B cell (primary cell): Measurements from ENCODE around the gene NUP93. TPM values are rescaled to one million over a fixed set of nuclear protein-coding genes. Genes with fewer than 3 reads are reported as not detected.
"Not testable (repeated sequence)": the region's sequence is repeated elsewhere in the genome, so short reads cannot be mapped to it uniquely, and the experiment has no call there.

Source experiments
- ATAC-seq: fragments of 200-7000 bp; cut with Tn5 transposase; one replicate; pipeline ENCODE4 v1.10.0; 2021; ENCODE audit warnings: low read depth, mild to moderate bottlenecking, moderate number of reproducible peaks, moderate library complexity
- CTCF ChIA-PET: fragments of 350-600 bp; sonication (Branson Sonifier 250); formaldehyde crosslinking; loops from one replicate; lab custom pipeline; 2021; ENCODE audit warnings: antibody characterized with exemption, inconsistent platforms; lab: Charles Lee
- POLR2A ChIA-PET: fragments of 350-600 bp; sonication (Branson Sonifier 250); formaldehyde crosslinking; loops from one replicate; lab custom pipeline; 2021; ENCODE audit warnings: antibody characterized with exemption; lab: Charles Lee
- DNase-seq: peaks from one replicate; pipeline ENCODE4 v3.0.0; 2013
- H2AFZ ChIP-seq: 2 replicates; pipeline ENCODE4 v1.6.1; 2012; ENCODE audit warnings: mild to moderate bottlenecking, low read depth, low read length; ENCODE audit not compliant: insufficient read depth, poor library complexity, severe bottlenecking
- H3K27ac ChIP-seq, 2 donors: 1 replicate in 1 of 2; 2 replicates in 1 of 2; pipeline ENCODE4 v1.5.1; 2012 to 2013; ENCODE audit warnings: low read length in 2 of 2, mild to moderate bottlenecking in 2 of 2, moderate library complexity in 1 of 2
- H3K27me3 ChIP-seq, 4 experiments: fragments of 200-600 bp in 1 of 4; sonication (generic) in 1 of 4; replicated peaks in 1 of 4; 1 replicate in 2 of 4; 2 replicates in 2 of 4; pipeline versions ENCODE4 v1.6.1 to v1.7.0; 2013 to 2016; ENCODE audit warnings: low read length in 3 of 4, mild to moderate bottlenecking in 2 of 4, mixed read lengths in 1 of 4, moderate library complexity in 1 of 4; ENCODE audit not compliant: insufficient read depth in 4 of 4, control insufficient read depth in 3 of 4; ENCODE audit errors: control extremely low read depth in 1 of 4
- H3K36me3 ChIP-seq, 2 experiments: replicated peaks in 1 of 2; 1 replicate in 1 of 2; 2 replicates in 1 of 2; pipeline versions ENCODE4 v1.6.1 to v1.7.1; 2013; ENCODE audit warnings: low read length in 1 of 2; ENCODE audit not compliant: insufficient read depth in 2 of 2, control insufficient read depth in 1 of 2; ENCODE audit errors: control extremely low read depth in 1 of 2, extremely low read depth in 1 of 2
- H3K4me1 ChIP-seq, 2 donors: fragments of 200-600 bp in 1 of 2; sonication (generic) in 1 of 2; 1 replicate in 1 of 2; 2 replicates in 1 of 2; pipeline versions ENCODE4 v1.5.1 to v1.6.1; 2013 to 2017; ENCODE audit warnings: low read length in 2 of 2; ENCODE audit not compliant: control insufficient read depth in 2 of 2, insufficient read depth in 2 of 2
- H3K4me2 ChIP-seq: replicated peaks from 2 replicates; pipeline ENCODE3; 2012; ENCODE audit warnings: mild to moderate bottlenecking, low read depth, low read length; ENCODE audit not compliant: poor library complexity, severe bottlenecking
- H3K4me3 ChIP-seq, 5 experiments: fragments of 200-600 bp in 1 of 5; sonication (generic) in 1 of 5; 1 replicate in 3 of 5; 2 replicates in 2 of 5; pipeline versions ENCODE4 v1.5.1 to v1.7.0; 2011 to 2016; ENCODE audit warnings: low read length in 4 of 5, mild to moderate bottlenecking in 4 of 5, low read depth in 2 of 5, control low read depth in 1 of 5, moderate library complexity in 1 of 5; ENCODE audit not compliant: insufficient read depth in 1 of 5; ENCODE audit errors: control extremely low read depth in 1 of 5, extremely low read depth in 1 of 5
- H3K79me2 ChIP-seq: fragments of 200-600 bp; sonication (generic); one replicate; pipeline ENCODE4 v1.6.0; 2016; ENCODE audit warnings: low read length; ENCODE audit not compliant: control insufficient read depth, insufficient read depth
- H3K9ac ChIP-seq: fragments of 200-600 bp; sonication (generic); 2 replicates; pipeline ENCODE4 v1.6.1; 2017; ENCODE audit warnings: mild to moderate bottlenecking, low read length, moderate library complexity
- H3K9me3 ChIP-seq, 3 donors: one replicate each; pipeline versions ENCODE4 v1.6.1 to v1.7.1; 2013; ENCODE audit warnings: low read length in 2 of 3; ENCODE audit not compliant: control insufficient read depth in 2 of 3, insufficient read depth in 1 of 3; ENCODE audit errors: control extremely low read depth in 1 of 3
- H4K20me1 ChIP-seq: 2 replicates; pipeline ENCODE4 v1.6.0; 2012; ENCODE audit warnings: mild to moderate bottlenecking, low read length; ENCODE audit not compliant: insufficient read depth, control insufficient read depth, poor library complexity, severe bottlenecking
- H3K27ac Mint-ChIP-seq: one replicate; pipeline ENCODE4 v1.8.0; 2021; ENCODE audit warnings: mixed read lengths
- H3K27me3 Mint-ChIP-seq: one replicate; pipeline ENCODE4 v1.8.0; 2021; ENCODE audit warnings: mixed read lengths
- H3K4me1 Mint-ChIP-seq: one replicate; pipeline ENCODE4 v1.8.0; 2021; ENCODE audit warnings: mixed read lengths
- H3K4me3 Mint-ChIP-seq: one replicate; pipeline ENCODE4 v1.8.0; 2021; ENCODE audit warnings: mixed read lengths
- H3K9me3 Mint-ChIP-seq: one replicate; pipeline ENCODE4 v1.8.0; 2022; ENCODE audit warnings: mixed read lengths; ENCODE audit not compliant: insufficient read depth
- CTCF ChIP-seq: fragments of 200-600 bp; IDR thresholded peaks from one replicate; pipeline ENCODE4 v1.8.0; 2022; ENCODE audit warnings: antibody characterized with exemption, mild to moderate bottlenecking
- EZH2 ChIP-seq: IDR thresholded peaks from 2 replicates; pipeline ENCODE4 v1.6.1; 2012; ENCODE audit warnings: borderline replicate concordance, low read depth, mild to moderate bottlenecking, moderate library complexity, low read length; ENCODE audit not compliant: insufficient read depth, poor library complexity, severe bottlenecking
- WGBS: methylation state at CpG from one replicate; pipeline ENCODE4 v1.1.5; 2013; ENCODE audit warnings: missing lambda C conversion rate; ENCODE audit not compliant: insufficient coverage; 5-methylcytosine and 5-hydroxymethylcytosine counted together
- intact Hi-C: fragments of 100-400 bp; cut with micrococcal nuclease; formaldehyde crosslinking; loops from one replicate; pipeline ENCODE4 v1.10.0; 2022
- polyA plus RNA-seq: library from polyadenylated mRNA; depleted of rRNA; stranded (reverse); fragments of >200 nt; gene quantifications from 2 replicates; pipeline ENCODE4 v1.2.3, GENCODE V29; 2012
- total RNA-seq, 2 donors: library from RNA; stranded (reverse); fragments of 120-200 nt in 1 of 2; gene quantifications; 1 replicate in 1 of 2; 2 replicates in 1 of 2; pipeline versions ENCODE4 v1.2.3 to v1.2.4, GENCODE V29; 2013 to 2022

NUP93 gene
- total and polyA plus RNA-seq, 2 donors (not counting 1 experiment from before 2014, with no cell fraction given), result 23.6 to 64.6 TPM

GRCh38 chr16:56868175-56868574 lies 138.2 kb downstream of the NUP93 start:
- CTCF ChIA-PET, result interaction anchor here (0.5 to 7.4 kb wide), 21 partner anchors 14 to 306 kb away, joined by 3 to 140 read pairs (median 9); partner anchors contain the start of gene HERPUD1
- DNase-seq (no peak), ATAC-seq (no peak)
- Histone ChIP-seq H3K27ac (no peak overlapping the region), H3K36me3 (no peaks in the 10 kb centered on the region), H4K20me1 (no peaks in the 10 kb centered on the region), H3K9ac (no peak overlapping the region), H3K27me3 (no peaks in the 10 kb centered on the region), H2AFZ (no peak overlapping the region), H3K4me2 (no peak overlapping the region), H3K9me3 (no peaks in the 10 kb centered on the region), H3K4me1 (peaks cover 21 to 49% of the 10 kb centered on the region in 2 donors), H3K4me3 (no peak overlapping the region), H3K79me2 (peaks cover 23% of the 10 kb centered on the region)
- no peak overlapping the region for H3K4me3 Mint-ChIP-seq
- no peaks in the 10 kb centered on the region for H3K9me3 Mint-ChIP-seq
- POLR2A ChIA-PET, result interaction anchor here (0.6 to 6.4 kb wide), 8 partner anchors 11 to 177 kb away, joined by 3 to 68 read pairs (median 5); partner anchors contain the start of gene HERPUD1
- 94% methylated on average over 9 of the region's 9 CpGs for WGBS
- H3K27ac Mint-ChIP-seq, result no peak overlapping the region
- no peaks in the 10 kb centered on the region for H3K27me3 Mint-ChIP-seq
- TF ChIP-seq EZH2, result no peak
- no peak for TF ChIP-seq CTCF
- peaks cover 31% of the 10 kb centered on the region for H3K4me1 Mint-ChIP-seq
- intact Hi-C loops, result loop anchor here (5.0 kb wide), 2 partner anchors 44 to 299 kb away; no protein-coding TSS in a partner anchor

- H2AFZ ChIP-seq, H3K27ac Mint-ChIP-seq, H3K4me2 ChIP-seq, H3K27me3 Mint-ChIP-seq, H3K27me3 ChIP-seq, H3K4me3 Mint-ChIP-seq, H3K9ac ChIP-seq, H4K20me1 ChIP-seq, H3K9me3 Mint-ChIP-seq, H3K27ac ChIP-seq, H3K9me3 ChIP-seq, H3K4me3 ChIP-seq, ATAC-seq, DNase-seq, H3K36me3 ChIP-seq: not testable (repeated sequence)
- ChIA-PET POLR2A (interaction anchor here (1.1 to 6.4 kb wide), 8 partner anchors 43 to 177 kb away, joined by 3 to 68 read pairs (median 4); partner anchors contain the start of gene HERPUD1), CTCF (interaction anchor here (0.6 to 7.4 kb wide), 16 partner anchors 9 to 306 kb away, joined by 3 to 140 read pairs (median 4); partner anchors contain the start of gene HERPUD1)
- Histone ChIP-seq H3K79me2 (peaks cover 23% of the 10 kb centered on the region), H3K4me1 (peaks cover 21 to 46% of the 10 kb centered on the region in 2 donors)
- intact Hi-C loops, result loop anchor here (5.0 kb wide), 2 partner anchors 44 to 299 kb away; no protein-coding TSS in a partner anchor
- 91% methylated on average over 4 of the region's 5 CpGs for WGBS
- H3K4me1 Mint-ChIP-seq, result peaks cover 31% of the 10 kb centered on the region
Observed at GRCh38 chr16:56868766-56869165, 138.8 kb downstream of the NUP93 start.
